ENCODE results near the gene SLC6A20. TPM values are rescaled to one million over a fixed set of nuclear protein-coding genes. Genes with fewer than 3 reads are reported as not detected.
"Not testable (repeated sequence)": the region's sequence is repeated elsewhere in the genome, so short reads cannot be mapped to it uniquely, and the experiment has no call there.

Gene SLC6A20
- total RNA-seq, 1 donor from 2014 or later, result not detected

GRCh38 chr3:45762647-45763302, 33.6 kb downstream of the SLC6A20 start:
- Mint-ChIP-seq H3K27me3 (ENCODE audit: low read depth) (peaks cover 6% of the 10 kb centered on the region), H3K27ac (no peak overlapping the region), H3K4me3 (no peak overlapping the region), H3K9me3 (peaks cover 7% of the 10 kb centered on the region), H3K4me1 (no peaks in the 10 kb centered on the region), H3K36me3 (no peaks in the 10 kb centered on the region)
- DNase-seq (ENCODE audit: low spot score in 2 of 2, unreplicated experiment in 2 of 2), result no peak
- no peak for TF ChIP-seq CTCF (IDR thresholded peaks at IDR 0.05; ENCODE audit: unreplicated experiment)

DNA sequence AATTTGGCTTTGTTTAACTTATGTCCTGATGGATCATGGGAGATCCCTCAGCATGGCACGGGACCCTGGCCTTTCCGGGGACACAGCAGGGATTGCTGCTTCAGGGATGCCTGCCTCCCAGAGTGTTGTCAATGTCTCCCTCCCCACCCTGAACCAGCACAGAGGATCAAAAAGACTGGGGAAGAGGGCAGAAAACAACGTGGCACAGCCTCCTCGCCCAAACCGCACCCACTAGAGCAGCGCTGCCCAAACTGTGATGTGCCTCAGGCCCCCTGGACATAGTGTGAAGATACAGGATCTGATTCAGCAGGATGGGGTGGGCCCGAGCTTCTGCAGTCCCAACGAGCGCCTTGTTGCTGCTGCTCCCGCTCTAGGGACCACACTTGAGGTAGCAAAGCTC, 34.5 kb downstream of the SLC6A20 start:
- Mint-ChIP-seq H3K27ac (no peak overlapping the region), H3K4me1 (peaks cover 4% of the 10 kb centered on the region), H3K9me3 (no peaks in the 10 kb centered on the region), H3K27me3 (ENCODE audit: low read depth) (peaks cover 6% of the 10 kb centered on the region), H3K4me3 (no peak overlapping the region), H3K36me3 (no peaks in the 10 kb centered on the region)
- no peak for TF ChIP-seq CTCF (IDR thresholded peaks at IDR 0.05; ENCODE audit: unreplicated experiment)
- DNase-seq (ENCODE audit: low spot score in 2 of 2, unreplicated experiment in 2 of 2), result no peak

DNA sequence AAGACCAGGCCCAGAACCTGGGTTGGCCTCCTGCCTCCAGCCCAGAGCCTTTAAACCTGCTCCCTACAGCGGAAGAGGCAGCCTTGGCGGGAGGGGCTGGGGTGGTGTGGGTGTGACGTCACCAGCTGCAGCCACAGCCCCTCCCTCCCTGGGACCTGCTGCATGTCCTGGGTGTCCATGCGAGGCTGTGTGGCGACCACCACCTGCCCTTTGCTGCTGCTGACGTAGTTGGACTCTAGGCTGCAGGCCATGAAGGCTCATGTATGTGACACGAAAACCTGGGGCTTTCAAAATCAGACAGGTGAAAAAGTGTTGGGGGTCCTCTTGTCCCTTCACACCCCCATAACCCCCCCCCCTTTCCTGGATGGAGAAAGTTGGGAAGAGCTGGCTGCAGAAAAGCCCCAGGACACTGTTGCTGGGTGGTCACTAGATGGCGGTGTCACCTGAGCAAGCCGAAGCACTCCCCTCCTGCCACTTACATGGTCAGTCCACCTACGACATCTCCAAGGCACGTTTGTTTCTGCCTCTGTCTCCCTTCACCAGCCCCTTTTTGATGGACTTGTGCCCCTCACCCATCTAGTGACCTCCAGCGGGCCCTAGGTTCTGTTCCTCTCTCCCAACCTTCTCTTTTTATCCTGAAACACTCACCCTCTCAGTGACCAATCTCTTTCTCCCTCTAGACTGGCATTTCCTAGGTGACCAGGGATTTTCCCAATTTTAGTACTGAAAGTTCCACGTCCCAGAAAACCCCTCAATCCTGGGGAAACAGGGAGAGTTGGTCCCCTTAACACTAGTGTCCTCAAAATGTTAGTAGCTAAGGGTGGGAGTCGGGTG, 35.2 kb downstream of the SLC6A20 start:
- no peak overlapping the region for H3K27ac Mint-ChIP-seq
- no peak for DNase-seq (ENCODE audit: low spot score in 2 of 2, unreplicated experiment in 2 of 2)
- H3K4me1 Mint-ChIP-seq, result peaks cover 6% of the 10 kb centered on the region
- H3K4me3 Mint-ChIP-seq, result no peak overlapping the region
- H3K36me3 Mint-ChIP-seq, result no peaks in the 10 kb centered on the region
- no peaks in the 10 kb centered on the region for H3K9me3 Mint-ChIP-seq
- H3K27me3 Mint-ChIP-seq (ENCODE audit: low read depth), result peaks cover 5% of the 10 kb centered on the region
- TF ChIP-seq CTCF (IDR thresholded peaks at IDR 0.05; ENCODE audit: unreplicated experiment), result peak; percentile 64

- Mint-ChIP-seq H3K4me3 (no peak overlapping the region), H3K9me3 (no peaks in the 10 kb centered on the region), H3K36me3 (no peaks in the 10 kb centered on the region), H3K27me3 (ENCODE audit: low read depth) (no peaks in the 10 kb centered on the region), H3K4me1 (peaks cover 6% of the 10 kb centered on the region), H3K27ac (no peak overlapping the region)
- no peak for TF ChIP-seq CTCF (IDR thresholded peaks at IDR 0.05; ENCODE audit: unreplicated experiment)
- no peak for DNase-seq (ENCODE audit: low spot score in 2 of 2, unreplicated experiment in 2 of 2)
Measured at GRCh38 chr3:45759851-45760250, 36.5 kb downstream of the SLC6A20 start.

GRCh38 chr3:45758871-45759270, 37.5 kb downstream of the SLC6A20 start:
- no peak for TF ChIP-seq CTCF (IDR thresholded peaks at IDR 0.05; ENCODE audit: unreplicated experiment)
- Mint-ChIP-seq H3K36me3 (no peaks in the 10 kb centered on the region), H3K27ac (no peak overlapping the region), H3K4me1 (peaks cover 6% of the 10 kb centered on the region), H3K9me3 (no peaks in the 10 kb centered on the region), H3K27me3 (ENCODE audit: low read depth) (no peaks in the 10 kb centered on the region), H3K4me3 (no peak overlapping the region)
- DNase-seq (ENCODE audit: low spot score in 2 of 2, unreplicated experiment in 2 of 2), result no peak

- not testable (repeated sequence) for H3K27ac Mint-ChIP-seq; H3K4me1 Mint-ChIP-seq; H3K36me3 Mint-ChIP-seq; H3K9me3 Mint-ChIP-seq; H3K27me3 Mint-ChIP-seq (ENCODE audit: low read depth); DNase-seq (ENCODE audit: low spot score in 2 of 2, unreplicated experiment in 2 of 2); H3K4me3 Mint-ChIP-seq
Measured at GRCh38 chr3:45757141-45757540, 39.2 kb downstream of the SLC6A20 start.
